Panc1 (cell line): ENCODE measurements around the gene MRGPRD. TPM values are rescaled to one million over a fixed set of nuclear protein-coding genes. Genes with fewer than 3 reads are reported as not detected.

Experiments
- ATAC-seq: fragments of 200-7000 bp; cut with Tn5 transposase; 2 replicates; pipeline ENCODE4 v1.9.1; 2020; ENCODE audit warnings: mild to moderate bottlenecking, moderate library complexity
- BruUV-seq: library from RNA; stranded (reverse); fragments of 400-500 nt; replicated peaks from 2 replicates; lab custom pipeline; 2021; lab: Mats Ljungman, UMichigan
- CTCF ChIA-PET: fragments of 300-600 bp; sonication (Branson Sonifier 250); formaldehyde crosslinking; loops from one replicate; lab custom pipeline; 2022; ENCODE audit warnings: antibody characterized with exemption; lab: Charles Lee
- POLR2A ChIA-PET: fragments of 300-600 bp; sonication (Branson Sonifier 250); formaldehyde crosslinking; loops from one replicate; lab custom pipeline; 2022; ENCODE audit warnings: antibody characterized with exemption; lab: Charles Lee
- DNase-seq: peaks from one replicate; pipeline ENCODE4 v3.0.0-alpha.2; 2010; ENCODE audit warnings: low read depth, low spot score
- H3K27ac ChIP-seq: 2 replicates; pipeline ENCODE4 v1.5.1; 2011; ENCODE audit warnings: mild to moderate bottlenecking, low read length, inconsistent platforms
- H3K27me3 ChIP-seq: fragments of 200-500 bp; sonication (Bioruptor generic); 2 replicates; pipeline ENCODE4 v1.6.0; 2014; ENCODE audit warnings: low read length, inconsistent platforms; ENCODE audit not compliant: control insufficient read depth, insufficient read depth
- H3K36me3 ChIP-seq: fragments of 200-500 bp; sonication (Bioruptor generic); 2 replicates; pipeline ENCODE4 v1.5.1; 2014; ENCODE audit warnings: inconsistent platforms, mild to moderate bottlenecking, low read length, moderate library complexity; ENCODE audit not compliant: control insufficient read depth, insufficient read depth
- H3K4me1 ChIP-seq: 2 replicates; pipeline ENCODE4 v1.5.1; 2011; ENCODE audit warnings: inconsistent platforms, mild to moderate bottlenecking, low read length, moderate library complexity; ENCODE audit not compliant: control insufficient read depth, insufficient read depth
- H3K4me3 ChIP-seq, 2 experiments: 2 replicates each; pipeline ENCODE4 v1.5.1; 2011 to 2012; ENCODE audit warnings: low read depth in 2 of 2, low read length in 2 of 2, mild to moderate bottlenecking in 2 of 2, inconsistent platforms in 1 of 2, moderate library complexity in 1 of 2
- H3K9me3 ChIP-seq: fragments of 200-500 bp; sonication (Bioruptor generic); 2 replicates; pipeline ENCODE4 v1.5.1; 2014; ENCODE audit warnings: low read depth, mild to moderate bottlenecking, inconsistent platforms, low read length, moderate library complexity; ENCODE audit not compliant: control insufficient read depth, insufficient read depth
- CTCF ChIP-seq: fragments of 450-650 bp; IDR thresholded peaks from 2 replicates; pipeline ENCODE4 v1.5.1; 2017; ENCODE audit warnings: mild to moderate bottlenecking
- POLR2AphosphoS5 ChIP-seq: IDR thresholded peaks from 2 replicates; pipeline ENCODE4 v1.6.1; 2012; ENCODE audit warnings: mild to moderate bottlenecking, low read depth, low read length, moderate library complexity
- REST ChIP-seq, 2 experiments: IDR thresholded peaks; 2 replicates each; pipeline ENCODE4 v1.6.1; 2011 to 2012; ENCODE audit warnings: low read depth in 2 of 2, control low read depth in 1 of 2, low read length in 1 of 2, mild to moderate bottlenecking in 1 of 2, moderate library complexity in 1 of 2; ENCODE audit not compliant: insufficient read depth in 1 of 2
- SIN3A ChIP-seq: IDR thresholded peaks from 2 replicates; pipeline ENCODE4 v1.6.1; 2012; ENCODE audit warnings: low read depth, mild to moderate bottlenecking, low read length, moderate library complexity, borderline replicate concordance; ENCODE audit not compliant: insufficient read depth
- TCF7L2 ChIP-seq: IDR thresholded peaks from 2 replicates; pipeline ENCODE4 v1.6.1; 2011; ENCODE audit warnings: mild to moderate bottlenecking, low read depth, low read length, inconsistent platforms
- in situ Hi-C: cut with HindIII; loops from 2 replicates; pipeline ENCODE4 v1.10.0; 2016; ENCODE audit warnings: low sequenced_read_pairs, low pct_unique_long_range_greater_than_20kb
- intact Hi-C: fragments of 100-400 bp; cut with micrococcal nuclease; formaldehyde crosslinking; loops from one replicate; pipeline ENCODE4 v1.10.0; 2022; ENCODE audit not compliant: unreplicated experiment
- total RNA-seq: library from RNA; stranded (reverse); gene quantifications from one replicate; pipeline ENCODE4 v1.2.1, GENCODE V29; 2021; ENCODE audit not compliant: unreplicated experiment

The MRGPRD gene
- total RNA-seq, 1 experiment from 2014 or later: not detected

DNA sequence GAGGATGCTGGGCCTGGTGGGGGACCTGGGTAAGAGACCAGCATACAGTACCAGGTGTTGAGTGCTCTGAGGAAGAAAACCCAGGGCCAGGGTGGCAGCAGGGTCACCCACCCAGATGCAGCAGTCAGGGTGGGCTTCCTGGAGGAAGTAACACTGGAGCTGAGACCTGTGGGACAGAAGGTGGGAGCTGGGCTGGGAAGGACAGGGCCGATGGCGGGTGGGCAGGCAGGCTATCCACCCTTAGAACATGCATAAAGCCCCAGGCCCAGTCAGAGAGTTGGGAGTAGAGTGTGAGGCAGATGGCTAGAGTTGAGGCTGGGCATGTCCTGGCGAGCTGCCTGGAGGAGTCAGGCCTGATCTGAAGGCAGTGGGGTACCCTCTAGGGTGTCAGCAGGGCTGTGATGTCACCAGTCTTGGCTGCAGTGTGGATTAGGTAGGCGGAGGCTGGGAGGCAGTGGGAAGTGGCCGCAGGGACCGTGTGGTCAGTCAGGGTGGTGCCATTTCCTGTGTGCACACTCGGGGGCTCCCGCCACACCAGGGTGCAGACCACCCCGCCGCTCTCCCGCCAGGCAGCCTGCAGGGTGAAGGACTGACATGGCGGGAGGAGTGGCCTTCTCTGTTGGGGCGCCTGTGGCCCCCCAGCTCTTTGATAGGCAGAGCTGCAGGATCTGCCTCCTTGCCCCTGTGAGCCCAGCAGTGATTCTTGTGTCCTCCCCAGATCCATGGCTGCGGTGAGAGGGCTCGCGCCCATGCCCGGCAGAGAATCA lies 41.8 kb downstream of the MRGPRD start:
- CTCF ChIA-PET: no interaction called here

DNA sequence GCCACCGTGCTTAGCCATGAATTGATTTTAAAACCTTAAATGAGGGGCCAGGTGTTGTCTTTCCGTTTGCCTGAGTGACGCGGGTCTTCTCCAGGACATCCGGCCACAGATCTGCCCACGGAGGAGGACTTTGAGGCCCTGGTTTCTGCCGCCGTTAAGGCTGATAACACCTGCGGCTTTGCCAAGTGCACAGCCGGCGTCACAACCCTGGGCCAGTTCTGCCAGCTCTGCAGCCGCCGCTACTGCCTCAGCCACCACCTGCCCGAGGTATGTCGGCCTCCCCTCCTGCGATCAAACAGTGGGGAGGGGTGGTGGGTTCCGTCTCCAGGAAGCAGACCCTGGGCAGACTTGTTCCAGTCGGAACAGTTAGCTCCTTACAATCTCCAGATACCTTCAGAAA lies 42.7 kb downstream of the MRGPRD start:
- intact Hi-C loops (no loop called here), in situ Hi-C loops (no loop called here)
- H3K4me3 ChIP-seq: no peak overlapping the region
- CTCF ChIA-PET: no interaction called here
- H3K27me3 ChIP-seq: no peaks in the 10 kb centered on the region
- no peaks in the 10 kb centered on the region; the same call in 1 of the 2 replicates for H3K36me3 ChIP-seq
- no peaks in the 10 kb centered on the region for H3K9me3 ChIP-seq
- POLR2A ChIA-PET: no interaction called here
- no TSS peak for BruUV-seq
- no peaks in the 10 kb centered on the region for H3K4me1 ChIP-seq
- H3K27ac ChIP-seq: no peak overlapping the region
- ATAC-seq (no peak), DNase-seq (no peak)
- no peak for TF ChIP-seq TCF7L2
- TF ChIP-seq POLR2AphosphoS5: no peak
- TF ChIP-seq REST (IDR thresholded peaks at IDR 0.05; ENCODE audit: insufficient read depth in 1 of 2, low read depth in 2 of 2, low read length in 1 of 2): no peak
- TF ChIP-seq SIN3A: no peak
- no peak for TF ChIP-seq CTCF

More for the DNA sequence above, 41.8 kb downstream of the MRGPRD start:
- no peak for TF ChIP-seq TCF7L2
- TF ChIP-seq SIN3A: no peak
- no peak for TF ChIP-seq POLR2AphosphoS5
- TF ChIP-seq REST (IDR thresholded peaks at IDR 0.05; ENCODE audit: insufficient read depth in 1 of 2, low read depth in 2 of 2, low read length in 1 of 2): no peak
- TF ChIP-seq CTCF: no peak
- Histone ChIP-seq H3K9me3 (no peaks in the 10 kb centered on the region), H3K27me3 (no peaks in the 10 kb centered on the region), H3K4me1 (no peaks in the 10 kb centered on the region), H3K36me3 (no peaks in the 10 kb centered on the region; the same call in 1 of the 2 replicates), H3K27ac (no peak overlapping the region), H3K4me3 (no peak overlapping the region)
- POLR2A ChIA-PET: no interaction called here
- in situ Hi-C loops: no loop called here
- DNase-seq: no peak
- intact Hi-C loops: no loop called here
- BruUV-seq: no TSS peak
- ATAC-seq: no peak
